ENCODE data around the gene LTK. TPM values are rescaled to one million over a fixed set of nuclear protein-coding genes. Genes with fewer than 3 reads are reported as not detected.

LTK gene
- total RNA-seq, 1 donor from 2014 or later: not detected

- Histone ChIP-seq H3K27me3 (ENCODE audit: control insufficient read depth, insufficient read depth, low read length) (no peaks in the 10 kb centered on the region), H3K36me3 (ENCODE audit: control insufficient read depth, insufficient read depth, low read length) (no peaks in the 10 kb centered on the region), H3K4me3 (ENCODE audit: low read depth, low read length) (no peak overlapping the region)
- FAIRE-seq: no peak
- no peak for TF ChIP-seq CTCF (IDR thresholded peaks at IDR 0.05; ENCODE audit: insufficient read depth, low read length, severe bottlenecking)
- DNase-seq (ENCODE audit: low read depth): no peak
Measured at GRCh38 chr15:41554915-41555314, 41.3 kb upstream of the LTK start.

- no peaks in the 10 kb centered on the region for H3K27me3 ChIP-seq (ENCODE audit: control insufficient read depth, insufficient read depth, low read length)
- no peak for FAIRE-seq
- no peak overlapping the region for H3K4me3 ChIP-seq (ENCODE audit: low read depth, low read length)
- no peak for DNase-seq (ENCODE audit: low read depth)
- no peak for TF ChIP-seq CTCF (IDR thresholded peaks at IDR 0.05; ENCODE audit: insufficient read depth, low read length, severe bottlenecking)
- no peaks in the 10 kb centered on the region for H3K36me3 ChIP-seq (ENCODE audit: control insufficient read depth, insufficient read depth, low read length)
Measured at GRCh38 chr15:41554343-41554742, 40.7 kb upstream of the LTK start.

- DNase-seq (ENCODE audit: low read depth): no peak
- TF ChIP-seq CTCF (IDR thresholded peaks at IDR 0.05; ENCODE audit: insufficient read depth, low read length, severe bottlenecking): no peak
- FAIRE-seq: no peak
Measured at GRCh38 chr15:41553731-41554130, 40.1 kb upstream of the LTK start.

GRCh38 chr15:41550066-41550775 lies 36.6 kb upstream of the LTK start:
- H3K36me3 ChIP-seq (ENCODE audit: control insufficient read depth, insufficient read depth, low read length): no peaks in the 10 kb centered on the region
- TF ChIP-seq CTCF (IDR thresholded peaks at IDR 0.05; ENCODE audit: insufficient read depth, low read length, severe bottlenecking): no peak
- no peak for DNase-seq (ENCODE audit: low read depth)
- H3K4me3 ChIP-seq (ENCODE audit: low read depth, low read length): no peak overlapping the region
- no peak for FAIRE-seq
- H3K27me3 ChIP-seq (ENCODE audit: control insufficient read depth, insufficient read depth, low read length): no peaks in the 10 kb centered on the region

More at GRCh38 chr15:41553731-41554130, 40.1 kb upstream of the LTK start:
- no peak overlapping the region for H3K4me3 ChIP-seq (ENCODE audit: low read depth, low read length)
- no peaks in the 10 kb centered on the region for H3K36me3 ChIP-seq (ENCODE audit: control insufficient read depth, insufficient read depth, low read length)
- H3K27me3 ChIP-seq (ENCODE audit: control insufficient read depth, insufficient read depth, low read length): no peaks in the 10 kb centered on the region

- H3K27me3 ChIP-seq (ENCODE audit: control insufficient read depth, insufficient read depth, low read length): no peaks in the 10 kb centered on the region
- FAIRE-seq (no peak), DNase-seq (ENCODE audit: low read depth) (peak; percentile 60)
- no peaks in the 10 kb centered on the region for H3K36me3 ChIP-seq (ENCODE audit: control insufficient read depth, insufficient read depth, low read length)
- TF ChIP-seq CTCF (IDR thresholded peaks at IDR 0.05; ENCODE audit: insufficient read depth, low read length, severe bottlenecking): no peak
- no peak overlapping the region for H3K4me3 ChIP-seq (ENCODE audit: low read depth, low read length)
Measured at GRCh38 chr15:41546851-41547786, 33.5 kb upstream of the LTK start.
